Measurements from ENCODE around the gene PTGIR. TPM values are rescaled to one million over a fixed set of nuclear protein-coding genes. Genes with fewer than 3 reads are reported as not detected.

Gene PTGIR
- total RNA-seq, 1 donor from 2014 or later, result 12.6 TPM

GRCh38 chr19:46608178-46608577 lies 16.7 kb downstream of the PTGIR start:
- H3K27ac ChIP-seq, result no peak overlapping the region
- no peak overlapping the region for H3K4me3 ChIP-seq
- H3K36me3 ChIP-seq, result peaks cover 49% of the 10 kb centered on the region
- no peaks in the 10 kb centered on the region for H3K27me3 ChIP-seq
- intact Hi-C loops (cut with DNase I), result loop anchor here (5.0 kb wide), 1 partner anchor 64 kb away; no protein-coding TSS in a partner anchor
- TF ChIP-seq CTCF (IDR thresholded peaks at IDR 0.05), result no peak
- no peaks in the 10 kb centered on the region for H3K9me3 ChIP-seq
- DNase-seq, result peak; percentile 37
- ATAC-seq, result no peak
- peaks cover 15% of the 10 kb centered on the region for H3K4me1 ChIP-seq

- H3K4me1 ChIP-seq, result peaks cover 22% of the 10 kb centered on the region
- ATAC-seq (no peak), DNase-seq (peak; percentile 58)
- peaks cover 49% of the 10 kb centered on the region for H3K36me3 ChIP-seq
- H3K9me3 ChIP-seq, result no peaks in the 10 kb centered on the region
- no peak for TF ChIP-seq CTCF (IDR thresholded peaks at IDR 0.05)
- H3K27ac ChIP-seq, result no peak overlapping the region
- no peaks in the 10 kb centered on the region for H3K27me3 ChIP-seq
- no peak overlapping the region for H3K4me3 ChIP-seq
- intact Hi-C loops (cut with DNase I), result loop anchor here (5.0 kb wide), 1 partner anchor 65 kb away; no protein-coding TSS in a partner anchor
Observed at GRCh38 chr19:46607448-46607841, 17.4 kb downstream of the PTGIR start.

GRCh38 chr19:46606681-46607447 lies 18.0 kb downstream of the PTGIR start:
- H3K27me3 ChIP-seq, result no peaks in the 10 kb centered on the region
- no peak overlapping the region for H3K4me3 ChIP-seq
- no peaks in the 10 kb centered on the region for H3K9me3 ChIP-seq
- H3K36me3 ChIP-seq, result peaks cover 49% of the 10 kb centered on the region
- TF ChIP-seq CTCF (IDR thresholded peaks at IDR 0.05), result no peak
- DNase-seq (peak; percentile 32), ATAC-seq (no peak)
- H3K4me1 ChIP-seq, result peaks cover 27% of the 10 kb centered on the region
- intact Hi-C loops (cut with DNase I), result loop anchor here (5.0 kb wide), 1 partner anchor 65 kb away; no protein-coding TSS in a partner anchor
- H3K27ac ChIP-seq, result no peak overlapping the region

- H3K4me3 ChIP-seq, result no peak overlapping the region
- intact Hi-C loops (cut with DNase I), result loop anchor here (5.0 kb wide), 1 partner anchor 66 kb away; no protein-coding TSS in a partner anchor
- ATAC-seq (no peak), DNase-seq (peak; percentile 49)
- H3K36me3 ChIP-seq, result peaks cover 49% of the 10 kb centered on the region
- no peak overlapping the region for H3K27ac ChIP-seq
- no peak for TF ChIP-seq CTCF (IDR thresholded peaks at IDR 0.05)
- peaks cover 27% of the 10 kb centered on the region for H3K4me1 ChIP-seq
- H3K27me3 ChIP-seq, result no peaks in the 10 kb centered on the region
- no peaks in the 10 kb centered on the region for H3K9me3 ChIP-seq
Observed at GRCh38 chr19:46606019-46606418, 18.9 kb downstream of the PTGIR start.

GRCh38 chr19:46605356-46605821 lies 19.5 kb downstream of the PTGIR start:
- Histone ChIP-seq H3K27ac (no peak overlapping the region), H3K4me1 (peaks cover 27% of the 10 kb centered on the region), H3K9me3 (no peaks in the 10 kb centered on the region), H3K27me3 (no peaks in the 10 kb centered on the region), H3K4me3 (no peak overlapping the region), H3K36me3 (peaks cover 49% of the 10 kb centered on the region)
- ATAC-seq, result no peak
- TF ChIP-seq CTCF (IDR thresholded peaks at IDR 0.05), result no peak
- DNase-seq, result peak; percentile 61
- intact Hi-C loops (cut with DNase I), result loop anchor here (5.0 kb wide), 1 partner anchor 67 kb away; no protein-coding TSS in a partner anchor
